COLO668 (cell line): Measurements from ENCODE around the gene CYP11A1.

Source experiments
- DNase-seq: peaks from one replicate; lab custom pipeline; 2025; ENCODE audit not compliant: unreplicated experiment; lab: John Stamatoyannopoulos, UW

CYP11A1 gene

GRCh38 chr15:74367296-74367854, at the start of gene CYP11A1:
CYP11A1 (minus strand) TSS chr15:74367646; CDS start chr15:74367585, 61 bp downstream.
- no peak for DNase-seq

GRCh38 chr15:74417225-74417624, 49.8 kb upstream of the CYP11A1 start:
- DNase-seq = no peak

- no peak for DNase-seq
These were observed 48.8 kb upstream of the CYP11A1 start for GRCh38 chr15:74415966-74416916.

GRCh38 chr15:74414603-74415338, 47.3 kb upstream of the CYP11A1 start:
- no peak for DNase-seq

GRCh38 chr15:74414081-74414580, 46.7 kb upstream of the CYP11A1 start:
- DNase-seq = no peak

GRCh38 chr15:74413350-74414080, 46.1 kb upstream of the CYP11A1 start:
- DNase-seq = no peak

GRCh38 chr15:74412159-74412558, 44.7 kb upstream of the CYP11A1 start:
- no peak for DNase-seq

GRCh38 chr15:74411686-74412085, 44.2 kb upstream of the CYP11A1 start:
- DNase-seq = no peak

- DNase-seq = no peak
These were observed 43.1 kb upstream of the CYP11A1 start for GRCh38 chr15:74410502-74410901.

- no peak for DNase-seq
These were observed 41.8 kb upstream of the CYP11A1 start for GRCh38 chr15:74409225-74409624.

GRCh38 chr15:74408815-74409214, 41.4 kb upstream of the CYP11A1 start:
- DNase-seq = no peak

- no peak for DNase-seq
These were observed 40.9 kb upstream of the CYP11A1 start for GRCh38 chr15:74408385-74408784.

- DNase-seq = no peak
These were observed 39.7 kb upstream of the CYP11A1 start for GRCh38 chr15:74406992-74407705.

GRCh38 chr15:74406517-74406916, 39.1 kb upstream of the CYP11A1 start:
- DNase-seq = no peak

GRCh38 chr15:74405823-74406222, 38.4 kb upstream of the CYP11A1 start:
- no peak for DNase-seq

- DNase-seq = no peak
These were observed 36.6 kb upstream of the CYP11A1 start for GRCh38 chr15:74403991-74404563.

- no peak for DNase-seq
These were observed 36.1 kb upstream of the CYP11A1 start for GRCh38 chr15:74403588-74403919.

GRCh38 chr15:74402873-74403587, 35.6 kb upstream of the CYP11A1 start:
- DNase-seq = peak; percentile 24

GRCh38 chr15:74402337-74402841, 34.9 kb upstream of the CYP11A1 start:
- DNase-seq = no peak
